Hindlimb muscle (tissue), 1 donor: ENCODE measurements around the gene CRACDL. TPM values are rescaled to one million over a fixed set of nuclear protein-coding genes. Genes with fewer than 3 reads are reported as not detected.
A peak's percentile ranks its signal among the peaks of the same experiment; 100 is the strongest.

Experiments
- DNase-seq: peaks from one replicate; pipeline ENCODE4 v3.0.0-alpha.2; 2013
- polyA plus RNA-seq: library from polyadenylated mRNA; unstranded; fragments of 120-200 nt; gene quantifications from one replicate; pipeline ENCODE4 v1.2.1, GENCODE V29; 2013; ENCODE audit not compliant: insufficient read length

CRACDL gene
- polyA plus RNA-seq, 1 donor: 2.0 TPM

GRCh38 chr2:98822301-98823164 is 113.5 kb downstream of the CRACDL start:
- no peak for DNase-seq

- DNase-seq: no peak
Observed at GRCh38 chr2:98821629-98822135, 114.3 kb downstream of the CRACDL start.

GRCh38 chr2:98819231-98819766 is 116.7 kb downstream of the CRACDL start:
- no peak for DNase-seq

- DNase-seq: no peak
Observed at GRCh38 chr2:98818164-98818563, 117.9 kb downstream of the CRACDL start.

- DNase-seq: no peak
Observed at GRCh38 chr2:98816281-98816680, 119.7 kb downstream of the CRACDL start.

GRCh38 chr2:98815795-98816194 is 120.2 kb downstream of the CRACDL start:
- no peak for DNase-seq

GRCh38 chr2:98811766-98812165 is 124.3 kb downstream of the CRACDL start:
- DNase-seq: no peak

GRCh38 chr2:98810588-98810928 is 125.5 kb downstream of the CRACDL start:
- no peak for DNase-seq

GRCh38 chr2:98809878-98810587 is 126.0 kb downstream of the CRACDL start:
- no peak for DNase-seq

- DNase-seq: no peak
Observed at GRCh38 chr2:98809116-98809515, 126.9 kb downstream of the CRACDL start.

GRCh38 chr2:98808546-98808945 is 127.5 kb downstream of the CRACDL start:
- no peak for DNase-seq

GRCh38 chr2:98807929-98808328 is 128.1 kb downstream of the CRACDL start:
- DNase-seq: no peak

GRCh38 chr2:98807221-98807620 is 128.8 kb downstream of the CRACDL start:
- DNase-seq: no peak

GRCh38 chr2:98806236-98806697 is 129.8 kb downstream of the CRACDL start:
- DNase-seq: peak; percentile 26

- no peak for DNase-seq
Observed at GRCh38 chr2:98805412-98806171, 130.4 kb downstream of the CRACDL start.

- DNase-seq: no peak
Observed at GRCh38 chr2:98804736-98805135, 131.3 kb downstream of the CRACDL start.

GRCh38 chr2:98804265-98804650 is 131.8 kb downstream of the CRACDL start:
- no peak for DNase-seq

- DNase-seq: no peak
Observed at GRCh38 chr2:98803405-98804264, 132.4 kb downstream of the CRACDL start.

GRCh38 chr2:98802344-98802743 is 133.7 kb downstream of the CRACDL start:
- DNase-seq: no peak

GRCh38 chr2:98801921-98802321 is 134.1 kb downstream of the CRACDL start:
- DNase-seq: no peak

- no peak for DNase-seq
Observed at GRCh38 chr2:98801286-98801685, 134.7 kb downstream of the CRACDL start.
